Endodermal cell (in vitro differentiated cells): ENCODE measurements around the gene PTRH1. TPM values are rescaled to one million over a fixed set of nuclear protein-coding genes. Genes with fewer than 3 reads are reported as not detected.

Source experiments
- DNase-seq: peaks from one replicate; pipeline ENCODE4 v3.0.0-alpha.2; 2017
- H3K27ac ChIP-seq: 2 replicates; pipeline ENCODE4 v1.5.1; 2013; ENCODE audit warnings: mild to moderate bottlenecking, low read depth, low read length, moderate library complexity
- H3K27me3 ChIP-seq: 2 replicates; pipeline ENCODE4 v1.6.1; 2013; ENCODE audit warnings: mild to moderate bottlenecking, low read length, moderate library complexity; ENCODE audit not compliant: insufficient read depth, control insufficient read depth, poor library complexity, severe bottlenecking
- H3K36me3 ChIP-seq: 2 replicates; pipeline ENCODE4 v1.7.0; 2013; ENCODE audit warnings: mild to moderate bottlenecking, low read length, moderate library complexity; ENCODE audit not compliant: control insufficient read depth, insufficient read depth
- H3K4me1 ChIP-seq: one replicate; pipeline ENCODE4 v1.7.0; 2013; ENCODE audit warnings: low read length; ENCODE audit not compliant: control insufficient read depth, insufficient read depth
- H3K4me3 ChIP-seq: 2 replicates; pipeline ENCODE4 v1.5.1; 2013; ENCODE audit warnings: mild to moderate bottlenecking, low read length, moderate library complexity
- H3K9ac ChIP-seq: 2 replicates; pipeline ENCODE4 v1.6.1; 2013; ENCODE audit warnings: mild to moderate bottlenecking, low read length, moderate library complexity; ENCODE audit not compliant: poor library complexity, severe bottlenecking; ENCODE audit errors: extremely low read depth
- H3K9me3 ChIP-seq: 2 replicates; pipeline ENCODE4 v1.6.1; 2013; ENCODE audit warnings: mild to moderate bottlenecking, low read length, moderate library complexity; ENCODE audit not compliant: control insufficient read depth
- H3K27ac Mint-ChIP-seq: 2 replicates; pipeline ENCODE4 v1.8.0; 2020; ENCODE audit warnings: mixed read lengths
- H3K27me3 Mint-ChIP-seq: 2 replicates; pipeline ENCODE4 v1.8.0; 2021; ENCODE audit warnings: mild to moderate bottlenecking, mixed read lengths; ENCODE audit not compliant: insufficient read depth
- H3K36me3 Mint-ChIP-seq: 2 replicates; pipeline ENCODE4 v1.8.0; 2020; ENCODE audit warnings: low read depth, mixed read lengths
- H3K4me1 Mint-ChIP-seq: 2 replicates; pipeline ENCODE4 v1.8.0; 2020; ENCODE audit warnings: mixed read lengths
- H3K4me3 Mint-ChIP-seq: 2 replicates; pipeline ENCODE4 v1.8.0; 2020; ENCODE audit warnings: mild to moderate bottlenecking, moderate library complexity, mixed read lengths
- H3K9me3 Mint-ChIP-seq: 2 replicates; pipeline ENCODE4 v1.8.0; 2020; ENCODE audit warnings: mild to moderate bottlenecking, mixed read lengths
- CTCF ChIP-seq: fragments of 200-600 bp; sonication (generic); conservative IDR thresholded peaks from 2 replicates; pipeline ENCODE4 v1.5.0; 2021; ENCODE audit warnings: antibody characterized with exemption, mild to moderate bottlenecking
- WGBS, 2 experiments: methylation state at CpG; one replicate each; pipeline versions ENCODE4 v1.1.5 to v1.1.7; 2013; ENCODE audit warnings: missing lambda C conversion rate in 2 of 2, mixed read lengths in 1 of 2; ENCODE audit not compliant: insufficient coverage in 1 of 2, insufficient read length in 1 of 2; 5-methylcytosine and 5-hydroxymethylcytosine counted together
- total RNA-seq, 2 donors: library from RNA; stranded (reverse); fragmentation: NEBNext Ultra II Directional in 1 of 2; extraction: Animal tissue kit (Norgen Biotek cat#: 25700) in 1 of 2; gene quantifications; 2 replicates in 1 of 2; 3 replicates in 1 of 2; pipeline ENCODE4 v1.2.1, GENCODE V29; 2021

PTRH1 gene
- total RNA-seq, 2 donors from 2014 or later, result 15.2 to 18.7 TPM

GRCh38 chr9:127738666-127739065, 23.2 kb upstream of the PTRH1 start:
- Mint-ChIP-seq H3K9me3 (no peaks in the 10 kb centered on the region), H3K27ac (no peak overlapping the region)
- H3K4me3 ChIP-seq, result no peak overlapping the region

GRCh38 chr9:127735530-127736185, 20.2 kb upstream of the PTRH1 start:
- H3K9me3 ChIP-seq, result no peaks in the 10 kb centered on the region
- peak overlapping the region; percentile 43 for H3K9ac ChIP-seq
- H3K4me3 ChIP-seq, result no peak overlapping the region
- Mint-ChIP-seq H3K9me3 (no peaks in the 10 kb centered on the region), H3K36me3 (no peaks in the 10 kb centered on the region), H3K27me3 (peaks cover 3% of the 10 kb centered on the region), H3K27ac (no peak overlapping the region), H3K4me3 (peak overlapping the region; percentile 64), H3K4me1 (no peaks in the 10 kb centered on the region)
- no peaks in the 10 kb centered on the region for H3K27me3 ChIP-seq
- H3K4me1 ChIP-seq, result no peaks in the 10 kb centered on the region
- no peaks in the 10 kb centered on the region for H3K36me3 ChIP-seq
- no peak for TF ChIP-seq CTCF
- 32 to 38% methylated on average over 10 to 15 of the region's 15 CpGs for WGBS, 2 experiments
- H3K27ac ChIP-seq, result peak overlapping the region; percentile 76
- no peak for DNase-seq

More at GRCh38 chr9:127738666-127739065, 23.2 kb upstream of the PTRH1 start:
- WGBS, 2 experiments, result 91 to 93% methylated on average over 11 to 13 of the region's 13 CpGs
- no peaks in the 10 kb centered on the region for H3K36me3 Mint-ChIP-seq
- no peaks in the 10 kb centered on the region for H3K9me3 ChIP-seq
- H3K27ac ChIP-seq, result no peak overlapping the region
- no peak overlapping the region for H3K9ac ChIP-seq
- no peak for DNase-seq
- no peak overlapping the region for H3K4me3 Mint-ChIP-seq
- H3K4me1 Mint-ChIP-seq, result peaks cover 2% of the 10 kb centered on the region
- H3K36me3 ChIP-seq, result no peaks in the 10 kb centered on the region
- no peaks in the 10 kb centered on the region for H3K4me1 ChIP-seq
- peaks cover 8% of the 10 kb centered on the region for H3K27me3 Mint-ChIP-seq
- no peak for TF ChIP-seq CTCF
- H3K27me3 ChIP-seq, result peaks cover 10% of the 10 kb centered on the region

GRCh38 chr9:127734747-127735529, 19.5 kb upstream of the PTRH1 start, which contains the start of gene TOR2A:
Gene TOR2A, minus strand, starts transcription at chr9:127735294. Its CDS starts 24 bp downstream, at chr9:127735270.
- Mint-ChIP-seq H3K27me3 (peaks cover 3% of the 10 kb centered on the region), H3K27ac (no peak within 1 kb of the TSS), H3K4me1 (no peaks in the 10 kb centered on the region), H3K4me3 (peak within 1 kb of the TSS; percentile 64), H3K36me3 (no peaks in the 10 kb centered on the region), H3K9me3 (no peaks in the 10 kb centered on the region)
- H3K9ac ChIP-seq, result peak within 1 kb of the TSS; percentile 43
- 0 to 1% methylated on average over 41 to 76 of the region's 76 CpGs for WGBS, 2 experiments
- peak within 1 kb of the TSS; percentile 84 for H3K4me3 ChIP-seq
- DNase-seq, result peak; percentile 99
- H3K9me3 ChIP-seq, result no peaks in the 10 kb centered on the region
- peak; percentile 93 for TF ChIP-seq CTCF
- H3K27ac ChIP-seq, result peak within 1 kb of the TSS; percentile 76
- no peaks in the 10 kb centered on the region for H3K36me3 ChIP-seq
- no peaks in the 10 kb centered on the region for H3K27me3 ChIP-seq
- no peaks in the 10 kb centered on the region for H3K4me1 ChIP-seq
